Endothelial cell of umbilical vein (primary cell): ENCODE results near the gene DLD. TPM values are rescaled to one million over a fixed set of nuclear protein-coding genes. Genes with fewer than 3 reads are reported as not detected.

Experiments used
- BruUV-seq: library from RNA; stranded (reverse); fragments of 400-500 nt; replicated peaks from 2 replicates; lab custom pipeline; 2021; lab: Mats Ljungman, UMichigan
- CTCF ChIA-PET: fragments of 300-600, 350-600 bp; sonication (Branson Sonifier 250); formaldehyde crosslinking; loops from one replicate; lab custom pipeline; 2021; ENCODE audit warnings: antibody characterized with exemption, inconsistent platforms; lab: Charles Lee
- POLR2A ChIA-PET: fragments of 300-600, 350-600 bp; sonication (Branson Sonifier 250); formaldehyde crosslinking; loops from one replicate; lab custom pipeline; 2021; ENCODE audit warnings: antibody characterized with exemption, inconsistent platforms; lab: Charles Lee
- DNase-seq: peaks from one replicate; pipeline ENCODE4 v3.0.0-alpha.2; 2011; ENCODE audit warnings: low read depth, low spot score
- FAIRE-seq: peaks from 2 replicates; lab custom pipeline; 2011; peaks lifted over from hg19 to GRCh38; lab: Jason Lieb, UNC
- H2AFZ ChIP-seq: 2 replicates; pipeline ENCODE4 v1.6.0; 2012; ENCODE audit warnings: low read depth, low read length, control low read depth, inconsistent platforms
- H3K27ac ChIP-seq: 2 replicates; pipeline ENCODE4 v1.5.1; 2011; ENCODE audit warnings: low read depth, mild to moderate bottlenecking, control low read depth, low read length, moderate library complexity; ENCODE audit not compliant: insufficient read depth
- H3K27me3 ChIP-seq, 2 experiments: 2 replicates each; pipeline versions ENCODE4 v1.6.0 to v1.6.1; 2011; ENCODE audit warnings: low read length in 2 of 2, mixed read lengths in 1 of 2; ENCODE audit not compliant: control insufficient read depth in 2 of 2, insufficient read depth in 2 of 2
- H3K36me3 ChIP-seq, 2 experiments: 2 replicates in 1 of 2; 3 replicates in 1 of 2; pipeline ENCODE4 v1.5.1; 2011; ENCODE audit warnings: low read length in 2 of 2, mild to moderate bottlenecking in 1 of 2, moderate library complexity in 1 of 2; ENCODE audit not compliant: control insufficient read depth in 2 of 2, insufficient read depth in 2 of 2; ENCODE audit errors: extremely low read depth in 1 of 2
- H3K4me1 ChIP-seq: 3 replicates; pipeline ENCODE4 v1.5.1; 2011; ENCODE audit warnings: mild to moderate bottlenecking, low read length; ENCODE audit not compliant: control insufficient read depth, insufficient read depth; ENCODE audit errors: extremely low read depth
- H3K4me2 ChIP-seq: 2 replicates; pipeline ENCODE4 v1.6.1; 2011; ENCODE audit warnings: low read length, control low read depth, mixed read lengths; ENCODE audit not compliant: insufficient read depth
- H3K4me3 ChIP-seq, 3 experiments: fragments of 200-600 bp in 1 of 3; sonication (generic), shearing (Covaris generic) in 1 of 3; replicated peaks in 1 of 3; 2 replicates each; pipeline ENCODE4 v1.5.1; 2011 to 2016; ENCODE audit warnings: control low read depth in 3 of 3, low read length in 3 of 3, mild to moderate bottlenecking in 2 of 3, inconsistent platforms in 1 of 3, low read depth in 1 of 3, moderate library complexity in 1 of 3; ENCODE audit not compliant: insufficient read depth in 1 of 3
- H3K79me2 ChIP-seq: 2 replicates; pipeline ENCODE4 v1.6.0; 2012; ENCODE audit warnings: low read length, inconsistent platforms; ENCODE audit not compliant: control insufficient read depth, insufficient read depth
- H3K9ac ChIP-seq: replicated peaks from 2 replicates; pipeline ENCODE3; 2011; ENCODE audit warnings: low read length, control low read depth; ENCODE audit not compliant: insufficient read depth; ENCODE audit errors: extremely low read depth
- H3K9me1 ChIP-seq: replicated peaks from 3 replicates; pipeline ENCODE4 v1.6.0; 2011; ENCODE audit warnings: mild to moderate bottlenecking, low read length; ENCODE audit not compliant: control insufficient read depth, insufficient read depth; ENCODE audit errors: extremely low read depth
- H3K9me3 ChIP-seq: replicated peaks from 2 replicates; pipeline ENCODE4 v1.5.1; 2012; ENCODE audit warnings: low read length, inconsistent platforms; ENCODE audit not compliant: control insufficient read depth, insufficient read depth
- H4K20me1 ChIP-seq: replicated peaks from 2 replicates; pipeline ENCODE3; 2011; ENCODE audit warnings: mild to moderate bottlenecking, low read length; ENCODE audit not compliant: control insufficient read depth, insufficient read depth; ENCODE audit errors: extremely low read depth
- EZH2 ChIP-seq: IDR thresholded peaks from 2 replicates; pipeline ENCODE4 v1.6.1; 2012; ENCODE audit warnings: borderline replicate concordance, low read depth, mild to moderate bottlenecking, moderate library complexity, low read length, inconsistent platforms; ENCODE audit not compliant: severe bottlenecking
- GATA2 ChIP-seq: IDR thresholded peaks from 2 replicates; pipeline ENCODE4 v1.7.0; 2011; ENCODE audit warnings: low read depth, mild to moderate bottlenecking, moderate library complexity, mixed read lengths, low read length; ENCODE audit not compliant: insufficient read length, insufficient read depth
- JUN ChIP-seq: IDR thresholded peaks from 2 replicates; pipeline ENCODE4 v1.6.1; 2011; ENCODE audit warnings: borderline replicate concordance, low read depth; ENCODE audit not compliant: insufficient read length, insufficient read depth
- MAX ChIP-seq: IDR thresholded peaks from 2 replicates; pipeline ENCODE4 v1.6.1; 2011; ENCODE audit not compliant: insufficient read depth, insufficient read length
- MYC ChIP-seq: IDR thresholded peaks from one replicate; pipeline ENCODE4 v1.6.1; 2011; ENCODE audit warnings: mild to moderate bottlenecking, low read depth, low read length
- POLR2A ChIP-seq: IDR thresholded peaks from 2 replicates; pipeline ENCODE4 v1.6.1; 2012; ENCODE audit warnings: low read depth, mild to moderate bottlenecking, control low read depth, low read length
- POLR2AphosphoS5 ChIP-seq: IDR thresholded peaks from 2 replicates; pipeline ENCODE4 v1.6.1; 2012; ENCODE audit warnings: low read depth, mild to moderate bottlenecking, control low read depth, low read length, moderate library complexity; ENCODE audit not compliant: insufficient read depth
- dilution Hi-C: fragments of 300-500 bp; cut with MboI; formaldehyde crosslinking; loops from one replicate; pipeline ENCODE4 v1.15.0; 2019; ENCODE audit warnings: low sequenced_read_pairs; ENCODE audit not compliant: extremely low pct_ligation_motif_present
- intact Hi-C: fragments of 100-400 bp; cut with micrococcal nuclease; formaldehyde crosslinking; loops from one replicate; pipeline ENCODE4 v1.10.0; 2022
- polyA plus RNA-seq, 4 experiments: library from polyadenylated mRNA; depleted of rRNA in 3 of 4; stranded (reverse) in 3 of 4; unstranded in 1 of 4; fragments of >200 nt; gene quantifications; 2 replicates each; pipeline versions ENCODE4 v1.2.1 to v1.2.3, GENCODE V29; 2011 to 2012; ENCODE audit warnings: missing spikeins in 1 of 4
- total RNA-seq: library from RNA; stranded (reverse); gene quantifications from 2 replicates; pipeline ENCODE4 v1.2.3, GENCODE V29; 2021

DLD gene
- total and polyA plus RNA-seq, 2 donors (not counting 3 experiments of a cell fraction or from before 2014, with no cell fraction given) = 61.7 to 95.0 TPM

- no peaks in the 10 kb centered on the region for H3K9me1 ChIP-seq
- no peak overlapping the region for H3K9ac ChIP-seq
- CTCF ChIA-PET = interaction anchor here (0.6 to 1.4 kb wide), 3 partner anchors 14 to 18 kb away, joined by 3 to 4 read pairs (median 4); no protein-coding TSS in a partner anchor
- intact Hi-C loops = no loop called here
- no peaks in the 10 kb centered on the region for H3K79me2 ChIP-seq
- no TSS peak for BruUV-seq
- no peaks in the 10 kb centered on the region for H3K9me3 ChIP-seq
- peaks cover 2% of the 10 kb centered on the region in 2 experiments for H3K27me3 ChIP-seq
- FAIRE-seq (no peak), DNase-seq (no peak)
- no peak overlapping the region for H3K4me2 ChIP-seq
- no peak overlapping the region for H3K27ac ChIP-seq
- H3K36me3 ChIP-seq = no peaks in the 10 kb centered on the region
- H2AFZ ChIP-seq = no peak overlapping the region
- POLR2A ChIA-PET = no interaction called here
- TF ChIP-seq JUN (no peak), POLR2AphosphoS5 (no peak), MAX (no peak), POLR2A (no peak), MYC (no peak), GATA2 (no peak), EZH2 (no peak)
- H3K4me1 ChIP-seq = peaks cover 2% of the 10 kb centered on the region
- H4K20me1 ChIP-seq = no peaks in the 10 kb centered on the region
- no peak overlapping the region for H3K4me3 ChIP-seq
- dilution Hi-C loops = no loop called here
These were observed 29.9 kb upstream of the DLD start for GRCh38 chr7:107860981-107861652.
